SKM-1 (cell line): Measurements from ENCODE around the gene CPSF6.
"Not testable (repeated sequence)": the region's sequence is repeated elsewhere in the genome, so short reads cannot be mapped to it uniquely, and the experiment has no call there.

Experiments
- DNase-seq: peaks from one replicate; lab custom pipeline; 2025; ENCODE audit not compliant: unreplicated experiment; lab: John Stamatoyannopoulos, UW

The CPSF6 gene

DNA sequence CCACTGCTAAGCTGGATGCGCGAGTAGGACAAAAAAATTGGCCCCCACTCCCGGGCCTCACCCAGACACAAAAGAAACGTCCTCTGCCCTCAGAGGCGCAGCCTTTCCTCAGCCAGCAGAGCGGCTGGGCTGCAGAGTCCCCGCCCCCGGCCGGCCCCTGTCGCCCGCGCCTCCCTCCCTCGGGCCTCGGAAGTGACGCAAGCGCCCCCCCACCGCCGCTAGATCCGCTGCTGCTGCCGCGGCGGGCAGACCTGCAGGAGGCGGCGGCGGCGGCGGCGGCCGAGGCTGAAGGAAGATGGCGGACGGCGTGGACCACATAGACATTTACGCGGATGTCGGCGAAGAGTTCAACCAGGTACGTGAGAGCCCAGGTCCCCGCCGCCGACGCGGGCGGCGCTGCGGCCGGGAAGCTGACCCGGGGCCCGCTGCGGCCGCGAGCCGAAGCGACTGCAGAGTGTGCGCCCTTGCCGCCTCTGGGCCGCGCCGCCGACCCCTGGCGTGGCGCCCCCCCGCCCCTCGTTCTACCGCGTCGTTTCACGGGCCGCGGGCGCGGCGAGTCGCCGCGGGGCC lies at the start of gene CPSF6:
TSS of gene CPSF6 (plus strand) at position 218 of the 570 bp plus-strand sequence. CDS start at position 296, 78 bp downstream.
- peak; percentile 29 for DNase-seq

DNA sequence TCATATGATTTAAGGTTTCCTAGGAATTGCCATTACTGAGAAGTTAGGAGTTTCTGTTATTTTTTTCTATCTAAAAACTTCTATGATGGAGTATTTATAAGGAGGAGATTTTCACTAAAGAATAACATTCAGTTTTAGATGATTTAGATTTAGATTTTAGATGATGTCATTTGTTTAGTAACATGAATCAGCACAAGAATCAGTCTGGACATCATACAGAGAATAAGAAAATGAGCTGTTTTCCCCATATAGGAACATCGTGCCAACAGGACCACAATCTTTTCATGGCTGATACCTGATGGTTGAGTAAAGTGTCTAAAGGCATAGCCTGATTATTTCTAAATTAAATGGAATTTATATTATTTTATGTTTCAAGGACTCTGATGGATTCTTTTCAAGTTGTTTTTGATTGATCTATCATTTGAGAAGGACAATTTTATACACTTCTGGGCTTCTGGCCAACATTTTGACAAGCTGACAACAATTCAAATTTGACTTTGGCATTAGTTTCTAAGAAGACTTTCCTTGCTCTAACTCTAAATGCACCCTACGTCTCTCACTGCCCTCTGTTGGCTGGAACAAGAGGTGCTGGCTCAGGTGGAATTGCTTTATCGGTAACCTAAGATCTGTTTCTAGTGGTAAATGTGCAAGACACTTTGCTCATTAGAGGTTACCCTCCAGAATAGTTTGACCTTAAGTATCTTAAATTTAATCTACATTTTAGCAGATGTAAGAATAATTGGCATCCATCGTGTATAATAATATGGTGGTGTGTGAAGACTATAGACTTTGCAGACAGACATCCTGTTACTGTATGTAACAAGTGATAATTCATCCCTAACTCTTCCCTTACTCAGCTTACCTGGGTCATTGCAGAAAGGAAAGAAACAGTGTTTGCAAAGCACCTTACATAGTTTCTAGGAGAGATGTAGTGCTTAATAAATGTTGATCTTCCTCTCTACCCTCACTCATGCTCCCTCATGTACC lies 42.8 kb upstream of the CPSF6 start:
- no peak for DNase-seq

DNA sequence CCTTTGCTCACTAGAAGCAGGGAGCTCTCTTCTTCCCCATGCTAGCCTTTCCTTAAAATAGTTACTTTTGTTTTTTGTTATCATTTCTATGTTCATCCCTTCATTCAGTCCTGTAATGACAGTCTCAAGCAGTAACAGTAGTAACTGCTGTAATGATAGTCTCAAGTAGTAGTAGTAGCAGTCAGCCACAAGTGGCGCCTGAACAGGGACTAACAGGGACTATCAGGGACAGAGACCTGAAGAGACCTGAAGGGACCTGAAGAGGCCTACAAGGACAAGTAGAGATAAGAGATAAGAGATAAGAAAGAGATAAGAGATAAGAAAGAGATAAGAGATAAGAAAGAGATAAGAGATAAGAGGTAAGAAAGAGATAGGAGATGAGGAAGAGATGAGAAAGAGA lies 39.4 kb upstream of the CPSF6 start:
- DNase-seq, result not testable (repeated sequence)

- DNase-seq, result no peak
Measured at GRCh38 chr12:69204191-69204590, 35.2 kb upstream of the CPSF6 start.

DNA sequence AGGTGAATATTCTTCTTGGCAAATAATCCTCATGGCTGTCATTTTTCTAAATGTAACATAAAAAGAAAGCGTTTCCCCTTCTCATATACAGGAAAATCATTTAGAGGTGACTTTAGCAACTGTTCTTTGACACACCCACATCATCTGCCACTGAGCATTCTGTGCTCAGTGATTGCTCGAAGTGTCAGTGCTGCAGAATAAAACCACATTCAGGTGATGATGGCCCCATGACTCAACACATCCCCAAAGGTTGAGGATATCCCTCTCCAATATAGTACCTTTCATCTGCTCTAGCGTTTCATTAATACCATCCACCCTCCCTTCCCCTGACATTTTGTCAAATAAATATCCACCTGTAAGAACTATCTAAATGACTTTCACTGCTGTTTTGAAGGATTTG lies 28.7 kb upstream of the CPSF6 start:
- DNase-seq, result no peak

GRCh38 chr12:69211160-69211559 lies 28.2 kb upstream of the CPSF6 start:
- no peak for DNase-seq

- no peak for DNase-seq
Measured at GRCh38 chr12:69214169-69214568, 25.2 kb upstream of the CPSF6 start.

- DNase-seq, result no peak
Measured at GRCh38 chr12:69225251-69225910, 14.0 kb upstream of the CPSF6 start.

GRCh38 chr12:69231479-69231878 lies 7.9 kb upstream of the CPSF6 start:
- DNase-seq, result no peak

GRCh38 chr12:69238589-69239351 lies 599 bp upstream of the CPSF6 start:
- no peak for DNase-seq

DNA sequence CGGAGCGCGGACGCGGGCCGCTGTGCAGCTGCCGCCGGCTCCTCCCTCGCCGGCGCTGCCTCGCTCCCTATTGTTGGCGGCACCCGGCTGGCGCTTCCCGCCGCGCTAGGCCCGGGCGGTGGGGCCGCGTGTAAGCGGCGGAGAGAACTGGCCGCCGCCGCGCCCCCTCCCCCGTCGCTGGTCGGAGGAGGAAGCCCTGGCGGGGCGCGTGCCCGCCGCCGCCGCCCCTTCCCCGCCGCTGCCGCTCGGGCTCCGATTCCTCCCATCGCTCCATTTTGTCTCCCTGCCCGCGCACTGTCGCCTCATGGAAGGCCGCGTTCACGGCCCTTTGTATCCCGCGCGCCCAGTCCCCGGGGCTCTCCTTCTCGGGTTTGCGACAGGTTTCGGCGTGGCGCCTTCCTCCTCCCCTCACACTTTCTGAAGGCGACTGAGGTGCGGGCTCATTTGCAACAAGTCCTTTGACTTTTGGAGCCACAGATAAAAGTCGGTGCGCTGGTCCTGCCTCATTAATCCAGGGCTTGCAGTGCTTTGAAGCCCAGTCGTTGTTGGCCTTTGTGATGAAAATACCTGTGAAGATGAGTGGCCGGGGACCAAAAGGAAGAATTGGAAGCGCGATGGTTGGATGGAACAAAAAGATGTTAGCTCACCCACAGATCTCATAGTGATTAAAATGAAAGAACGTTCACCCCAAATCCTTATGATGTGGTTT lies 707 bp downstream of the CPSF6 start:
- peak; percentile 1 for DNase-seq

- DNase-seq, result no peak
Measured at GRCh38 chr12:69240631-69240995, 1.2 kb downstream of the CPSF6 start.

DNA sequence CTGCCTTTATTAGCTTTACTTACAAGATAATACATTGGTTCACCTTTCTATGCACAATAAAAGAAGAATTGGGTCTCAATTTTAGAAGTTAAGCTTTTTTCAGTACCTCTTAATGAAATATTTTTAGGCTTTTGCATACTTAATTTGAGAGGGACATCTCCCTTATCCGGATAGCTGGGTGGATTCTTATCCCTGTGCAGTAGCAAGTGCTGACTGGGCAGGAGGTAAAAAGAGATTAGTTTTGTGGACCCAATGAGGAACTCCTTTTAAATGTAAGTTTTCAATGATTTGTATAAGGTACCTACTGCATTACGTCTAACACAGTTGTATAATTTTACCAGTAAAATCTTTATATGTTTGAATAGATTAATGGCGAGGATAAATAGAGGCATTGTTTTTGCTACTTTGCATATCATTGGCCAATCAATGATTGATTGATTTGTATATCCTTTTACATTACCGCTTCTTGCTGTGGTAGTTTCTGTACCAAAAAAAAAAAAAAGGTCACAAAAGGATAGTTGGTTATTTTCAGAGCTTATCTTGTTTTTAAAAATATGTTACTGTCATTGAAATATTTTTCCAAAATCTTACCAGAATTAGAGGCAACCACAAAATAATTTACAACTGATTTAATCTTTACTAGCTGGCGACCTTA lies 2.2 kb downstream of the CPSF6 start:
- DNase-seq, result no peak

GRCh38 chr12:69243099-69244084 lies 4.0 kb downstream of the CPSF6 start:
- DNase-seq, result no peak

DNA sequence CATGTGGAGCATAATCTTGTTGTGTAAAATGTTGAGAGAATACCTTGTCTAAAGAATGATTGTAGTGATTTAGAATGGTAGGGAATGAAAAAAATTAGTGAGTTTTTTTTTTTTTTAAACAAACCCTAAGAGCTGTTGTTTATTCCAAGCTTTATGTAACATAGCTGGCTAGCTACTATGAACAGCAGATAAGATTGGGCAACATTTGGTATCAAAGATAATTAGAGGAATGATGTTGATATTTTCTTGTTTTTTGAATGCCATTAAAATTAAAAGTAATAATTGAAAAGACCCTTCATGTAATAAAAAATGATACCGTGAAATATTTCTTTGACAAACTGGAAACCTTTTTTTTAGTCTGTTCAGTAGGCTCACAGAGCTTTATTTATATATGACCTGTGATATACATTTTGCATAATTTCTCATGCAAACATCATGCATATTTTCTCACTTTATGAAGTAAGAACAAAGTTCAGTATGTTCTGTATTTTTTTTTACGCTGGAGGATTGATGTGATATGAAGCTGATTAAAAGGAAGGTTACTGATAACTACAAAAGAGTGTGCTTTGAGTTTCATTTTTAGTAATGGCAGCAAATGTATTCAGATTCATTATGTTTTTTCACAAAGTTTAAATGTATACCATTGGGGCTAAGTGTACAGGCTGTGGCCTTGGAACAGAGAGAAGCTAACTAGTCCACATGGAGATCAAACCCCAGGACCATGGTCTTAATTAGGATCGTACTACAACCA lies 8.1 kb downstream of the CPSF6 start:
- no peak for DNase-seq

DNA sequence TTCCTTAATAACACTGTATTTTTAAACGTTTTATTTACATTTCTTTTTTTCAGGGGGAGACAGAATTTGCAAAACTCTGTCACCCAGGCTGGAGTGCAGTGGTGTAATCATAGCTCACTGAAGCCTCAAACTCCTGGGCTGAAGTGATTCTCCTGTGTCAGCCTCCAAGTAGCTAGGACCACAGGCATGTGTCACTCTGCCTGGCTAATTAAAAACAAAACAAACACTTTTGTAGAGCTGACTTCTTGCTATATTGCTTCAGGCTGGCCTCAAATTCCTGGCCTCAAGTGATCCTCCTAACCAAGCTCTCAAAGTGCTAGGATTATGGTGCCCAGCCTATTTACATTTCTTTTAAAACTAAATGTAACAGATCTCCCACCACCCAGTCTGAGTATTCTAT lies 12.7 kb downstream of the CPSF6 start:
- no peak for DNase-seq

- no peak for DNase-seq
Measured at GRCh38 chr12:69254046-69254445, 14.7 kb downstream of the CPSF6 start.

GRCh38 chr12:69254862-69255261 lies 15.5 kb downstream of the CPSF6 start:
- no peak for DNase-seq
